NT2/D1 (cell line): Measurements from ENCODE around the gene TMEM38A.

Source experiments
- DNase-seq: peaks from one replicate; pipeline ENCODE4 v3.0.0-alpha.2; 2011; ENCODE audit warnings: low read depth, low spot score
- H3K27me3 ChIP-seq: 2 replicates; pipeline ENCODE4 v1.6.0; 2011; ENCODE audit warnings: mild to moderate bottlenecking; ENCODE audit not compliant: insufficient read length, insufficient read depth
- H3K36me3 ChIP-seq: 2 replicates; pipeline ENCODE4 v1.6.1; 2011; ENCODE audit warnings: mild to moderate bottlenecking, low read length, mixed read lengths; ENCODE audit not compliant: insufficient read depth, insufficient read length
- H3K4me1 ChIP-seq: 2 replicates; pipeline ENCODE4 v1.5.1; 2011; ENCODE audit not compliant: insufficient read depth, insufficient read length
- H3K4me3 ChIP-seq: 2 replicates; pipeline ENCODE4 v1.5.1; 2011; ENCODE audit warnings: low read depth; ENCODE audit not compliant: insufficient read length
- H3K9ac ChIP-seq: 2 replicates; pipeline ENCODE4 v1.6.0; 2011; ENCODE audit warnings: low read depth; ENCODE audit not compliant: insufficient read length
- H3K9me3 ChIP-seq: 2 replicates; pipeline ENCODE4 v1.5.1; 2011; ENCODE audit warnings: mild to moderate bottlenecking, low read length; ENCODE audit not compliant: insufficient read depth
- SUZ12 ChIP-seq: IDR thresholded peaks from 2 replicates; pipeline ENCODE4 v1.6.1; 2011; ENCODE audit not compliant: insufficient read length, insufficient read depth; ENCODE audit errors: extremely low read depth
- YY1 ChIP-seq: IDR thresholded peaks from 2 replicates; pipeline ENCODE4 v1.6.1; 2011; ENCODE audit not compliant: insufficient read length, insufficient read depth
- ZNF274 ChIP-seq: IDR thresholded peaks from 2 replicates; pipeline ENCODE4 v1.6.1; 2011; ENCODE audit warnings: mild to moderate bottlenecking, low read depth, low read length

TMEM38A gene

DNA sequence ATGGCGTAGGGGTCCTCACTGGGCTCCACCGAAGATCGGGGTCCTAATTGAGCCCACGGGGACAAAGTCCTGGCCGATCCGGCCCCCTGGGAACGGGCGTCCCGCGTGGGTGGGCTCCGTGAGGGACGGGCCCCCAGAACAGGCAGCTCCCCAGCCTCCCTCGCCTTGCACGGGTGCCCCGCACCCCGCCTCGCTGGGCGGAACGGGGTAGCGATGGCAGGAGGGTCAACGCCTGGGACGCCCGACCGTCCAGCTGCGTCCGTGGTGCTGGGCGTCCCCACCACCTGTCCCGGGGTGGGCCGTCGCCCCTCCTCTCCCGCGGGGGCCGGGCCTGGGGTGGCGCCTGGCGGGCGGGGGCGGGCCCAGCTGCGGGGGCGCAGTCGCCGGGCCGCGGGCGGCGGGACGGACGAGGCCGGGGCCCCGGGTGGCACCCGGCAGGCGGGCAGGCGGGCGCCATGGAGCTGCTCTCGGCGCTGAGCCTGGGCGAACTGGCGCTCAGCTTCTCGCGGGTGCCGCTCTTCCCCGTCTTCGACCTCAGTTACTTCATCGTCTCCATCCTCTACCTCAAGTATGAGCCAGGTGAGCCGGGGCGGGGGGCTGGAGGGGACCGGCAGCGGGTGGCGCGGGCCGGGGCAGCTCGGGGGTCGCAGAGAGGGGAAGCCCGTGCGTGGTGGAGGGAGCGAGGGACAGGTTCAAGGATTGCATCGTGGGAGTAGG lies at the start of gene TMEM38A:
TSS of gene TMEM38A (plus strand) at position 377 of the 717 bp plus-strand sequence. CDS start at position 456, 79 bp downstream.
- Histone ChIP-seq H3K9ac (peak within 1 kb of the TSS; percentile 97), H3K27me3 (peaks cover 19% of the 10 kb centered on the region), H3K36me3 (peaks cover 36% of the 10 kb centered on the region), H3K4me1 (peaks cover 11% of the 10 kb centered on the region), H3K9me3 (no peaks in the 10 kb centered on the region), H3K4me3 (peak within 1 kb of the TSS; percentile 82)
- no peak for DNase-seq
- TF ChIP-seq ZNF274 (no peak), YY1 (no peak), SUZ12 (no peak)

DNA sequence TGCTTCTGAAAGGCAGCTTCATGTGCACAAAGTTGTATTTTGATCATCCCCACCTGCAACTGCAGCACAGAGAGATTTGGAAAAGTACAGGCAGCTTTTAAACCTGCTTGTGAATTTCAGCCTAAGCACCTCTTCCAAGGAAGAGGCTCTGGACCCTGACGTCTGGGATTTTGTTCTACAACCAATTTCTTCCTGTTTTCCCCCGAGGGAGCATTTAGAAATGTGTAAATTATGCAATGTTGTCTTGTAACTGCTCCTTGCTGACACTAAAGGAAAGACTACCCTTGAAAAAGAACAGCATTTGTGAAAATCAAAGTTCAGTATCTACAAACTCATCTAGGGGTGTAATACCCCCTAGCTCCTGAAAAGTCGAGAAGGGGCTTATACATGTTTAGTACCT lies 48.3 kb upstream of the TMEM38A start:
- no peak overlapping the region for H3K9ac ChIP-seq
- H3K4me3 ChIP-seq, result no peak overlapping the region
- H3K9me3 ChIP-seq, result no peaks in the 10 kb centered on the region
- no peaks in the 10 kb centered on the region for H3K27me3 ChIP-seq
- peaks cover 17% of the 10 kb centered on the region for H3K4me1 ChIP-seq
- peaks cover 5% of the 10 kb centered on the region for H3K36me3 ChIP-seq
- no peak for DNase-seq
- TF ChIP-seq YY1 (no peak), SUZ12 (no peak), ZNF274 (no peak)

GRCh38 chr19:16613841-16614240 lies 47.1 kb upstream of the TMEM38A start:
- H3K27me3 ChIP-seq, result no peaks in the 10 kb centered on the region
- H3K36me3 ChIP-seq, result peaks cover 12% of the 10 kb centered on the region
- DNase-seq, result no peak
- H3K9me3 ChIP-seq, result no peaks in the 10 kb centered on the region
- no peak overlapping the region for H3K9ac ChIP-seq
- peaks cover 22% of the 10 kb centered on the region for H3K4me1 ChIP-seq
- TF ChIP-seq YY1, result no peak
- TF ChIP-seq SUZ12, result no peak
- TF ChIP-seq ZNF274, result no peak
- no peak overlapping the region for H3K4me3 ChIP-seq

GRCh38 chr19:16614941-16615340 lies 46.0 kb upstream of the TMEM38A start:
- H3K27me3 ChIP-seq, result no peaks in the 10 kb centered on the region
- DNase-seq, result no peak
- H3K4me3 ChIP-seq, result no peak overlapping the region
- TF ChIP-seq YY1 (no peak), ZNF274 (no peak), SUZ12 (no peak)
- peaks cover 31% of the 10 kb centered on the region for H3K4me1 ChIP-seq
- no peaks in the 10 kb centered on the region for H3K9me3 ChIP-seq
- H3K36me3 ChIP-seq, result peaks cover 14% of the 10 kb centered on the region
- H3K9ac ChIP-seq, result no peak overlapping the region

GRCh38 chr19:16615808-16616207 lies 45.1 kb upstream of the TMEM38A start:
- peaks cover 33% of the 10 kb centered on the region for H3K4me1 ChIP-seq

GRCh38 chr19:16618248-16618647 lies 42.7 kb upstream of the TMEM38A start:
- Histone ChIP-seq H3K36me3 (peaks cover 33% of the 10 kb centered on the region), H3K27me3 (no peaks in the 10 kb centered on the region), H3K4me3 (no peak overlapping the region), H3K9ac (no peak overlapping the region), H3K4me1 (peaks cover 37% of the 10 kb centered on the region), H3K9me3 (no peaks in the 10 kb centered on the region)
- DNase-seq, result no peak
- TF ChIP-seq ZNF274, result no peak
- no peak for TF ChIP-seq YY1
- TF ChIP-seq SUZ12, result no peak

More at GRCh38 chr19:16615808-16616207, 45.1 kb upstream of the TMEM38A start:
- TF ChIP-seq ZNF274, result no peak
- no peak for TF ChIP-seq YY1
- TF ChIP-seq SUZ12, result no peak
- Histone ChIP-seq H3K9ac (no peak overlapping the region), H3K9me3 (no peaks in the 10 kb centered on the region), H3K27me3 (no peaks in the 10 kb centered on the region), H3K4me3 (no peak overlapping the region), H3K36me3 (peaks cover 19% of the 10 kb centered on the region)
- no peak for DNase-seq

DNA sequence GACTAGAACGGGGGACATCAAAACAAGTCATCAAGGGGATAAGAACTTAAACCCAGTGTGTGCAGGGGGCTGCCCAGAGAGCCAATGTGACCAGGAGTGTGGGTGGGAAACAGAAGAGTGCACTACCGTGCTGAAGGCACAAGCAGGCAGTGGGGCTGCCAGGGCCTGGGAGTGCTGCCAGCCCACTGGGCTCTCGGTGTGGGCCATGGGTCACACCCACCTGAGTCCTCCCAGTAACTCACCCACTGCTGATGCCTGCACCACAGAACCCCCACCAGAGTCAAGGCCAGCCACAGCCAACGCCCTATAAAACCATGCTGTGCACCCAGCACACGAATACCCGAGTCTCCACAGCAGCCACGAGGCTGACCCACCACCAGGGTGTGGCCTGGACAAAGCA lies 41.5 kb upstream of the TMEM38A start:
- Histone ChIP-seq H3K27me3 (no peaks in the 10 kb centered on the region), H3K4me1 (peaks cover 37% of the 10 kb centered on the region), H3K36me3 (peaks cover 40% of the 10 kb centered on the region), H3K9ac (no peak overlapping the region), H3K4me3 (no peak overlapping the region), H3K9me3 (no peaks in the 10 kb centered on the region)
- TF ChIP-seq ZNF274 (no peak), YY1 (no peak), SUZ12 (no peak)
- DNase-seq, result no peak
